Fibroblast of peridontal ligament (primary cell): Measurements from ENCODE around the gene MYL7.

Experiments
- DNase-seq: peaks from one replicate; pipeline ENCODE4 v3.0.0-alpha.2; 2010; ENCODE audit errors: extremely low read depth

MYL7 gene

GRCh38 chr7:44150466-44150832 lies 9.3 kb upstream of the MYL7 start:
- DNase-seq: no peak

DNA sequence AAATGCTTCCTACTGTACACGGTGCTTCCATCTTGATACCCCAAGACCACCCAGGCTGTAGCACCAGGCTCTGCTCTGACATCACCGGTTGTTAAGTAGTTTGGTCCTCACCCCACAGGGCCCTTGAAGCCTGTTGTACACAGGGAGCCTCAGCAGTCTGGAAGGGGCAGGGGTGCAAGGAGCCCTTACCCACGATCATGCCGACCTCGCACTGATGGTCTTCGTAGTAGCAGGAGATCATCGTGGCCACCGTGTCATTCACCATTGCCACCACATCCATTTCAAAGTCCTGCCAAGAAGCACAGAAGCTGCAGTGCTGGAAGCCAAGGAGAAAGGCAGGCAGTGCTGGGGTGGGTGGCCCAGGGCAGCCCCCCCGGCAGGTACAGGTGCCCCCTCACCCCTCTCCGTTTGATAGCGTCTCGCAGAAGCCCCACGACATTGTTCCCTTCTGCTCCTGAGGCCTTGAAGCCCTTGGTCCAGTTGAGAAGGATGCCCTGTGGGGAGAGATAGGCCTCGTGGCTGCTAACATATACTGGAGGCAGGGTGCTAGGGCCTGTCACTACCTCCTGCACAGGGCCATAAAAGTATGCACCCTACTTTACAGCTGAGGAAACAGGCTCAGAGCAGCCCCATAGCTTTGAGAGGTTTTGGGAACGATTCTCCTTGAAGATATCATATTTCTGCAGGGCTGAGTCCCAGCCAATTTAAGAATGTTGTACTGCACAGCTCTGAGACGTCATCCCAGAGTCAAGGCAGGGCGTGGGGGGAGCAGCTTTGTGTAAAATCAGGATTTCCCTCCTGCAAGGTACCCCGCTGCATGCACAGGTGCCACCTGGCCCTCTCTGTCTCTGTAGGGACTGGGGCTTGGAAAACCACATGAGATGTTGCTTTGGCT lies 8.7 kb upstream of the MYL7 start:
- DNase-seq: peak; percentile 63

- no peak for DNase-seq
These were observed 7.9 kb upstream of the MYL7 start for GRCh38 chr7:44148961-44149536.

- no peak for DNase-seq
These were observed 7.0 kb upstream of the MYL7 start for GRCh38 chr7:44148166-44148565.

GRCh38 chr7:44147026-44147991 lies 6.2 kb upstream of the MYL7 start:
- DNase-seq: no peak

GRCh38 chr7:44145969-44146911 lies 5.1 kb upstream of the MYL7 start:
- DNase-seq: peak; percentile 9

DNA sequence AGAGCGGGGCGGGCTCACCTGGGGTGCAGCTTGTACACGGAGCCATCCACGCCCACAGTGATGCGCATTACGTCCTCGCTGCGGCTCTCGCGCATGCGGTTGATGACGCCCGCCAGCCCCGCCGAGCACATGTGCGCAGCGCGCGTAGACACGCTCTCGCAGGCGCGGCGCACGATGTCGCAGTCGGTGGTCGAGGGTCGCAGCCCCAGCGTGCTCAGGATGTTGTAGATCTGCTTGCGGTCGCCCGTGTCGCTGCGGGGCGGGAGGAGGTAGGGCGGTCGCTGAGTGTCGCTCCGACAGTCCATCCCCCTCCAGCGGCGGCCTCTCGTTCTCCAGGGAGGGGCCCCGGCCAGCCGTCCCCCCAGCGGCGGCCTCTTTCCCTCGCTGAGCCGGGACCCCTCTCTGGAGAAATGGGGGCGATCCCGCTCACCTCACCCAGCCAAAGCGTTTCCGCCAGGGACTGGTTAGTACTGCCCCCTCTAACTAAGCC lies 4.4 kb upstream of the MYL7 start:
- DNase-seq: no peak

DNA sequence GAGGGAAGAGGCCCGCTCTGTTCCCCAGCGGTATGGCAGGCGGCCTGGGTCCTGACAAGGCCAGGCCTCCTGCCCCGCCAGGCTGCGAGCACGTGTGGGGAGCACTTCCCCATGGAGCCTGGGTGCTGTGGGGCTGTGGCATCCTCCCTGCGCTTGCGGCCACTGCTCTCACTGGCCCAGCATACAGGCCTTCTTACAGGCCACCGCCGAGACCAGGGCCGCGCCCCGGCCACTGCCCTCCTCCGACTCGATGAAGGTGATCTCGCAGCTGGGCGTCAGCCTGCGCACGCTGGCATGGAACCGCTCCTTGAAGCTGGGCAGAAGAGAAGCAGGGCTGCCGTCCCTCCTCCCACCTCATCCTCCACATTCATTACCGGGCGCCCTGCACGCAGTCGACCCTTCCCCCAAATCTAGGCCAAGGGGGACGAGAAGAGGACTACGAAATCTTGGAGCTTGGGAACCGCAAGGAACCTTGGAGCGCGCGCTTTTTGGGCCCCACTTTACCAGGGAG lies 3.9 kb upstream of the MYL7 start:
- DNase-seq: no peak

GRCh38 chr7:44144426-44144967 lies 3.4 kb upstream of the MYL7 start:
- no peak for DNase-seq

GRCh38 chr7:44143646-44144250 lies 2.6 kb upstream of the MYL7 start:
- peak; percentile 11 for DNase-seq

- no peak for DNase-seq
These were observed 896 bp upstream of the MYL7 start for GRCh38 chr7:44142028-44142427.

GRCh38 chr7:44140341-44140740 lies 791 bp downstream of the MYL7 start:
- no peak for DNase-seq

DNA sequence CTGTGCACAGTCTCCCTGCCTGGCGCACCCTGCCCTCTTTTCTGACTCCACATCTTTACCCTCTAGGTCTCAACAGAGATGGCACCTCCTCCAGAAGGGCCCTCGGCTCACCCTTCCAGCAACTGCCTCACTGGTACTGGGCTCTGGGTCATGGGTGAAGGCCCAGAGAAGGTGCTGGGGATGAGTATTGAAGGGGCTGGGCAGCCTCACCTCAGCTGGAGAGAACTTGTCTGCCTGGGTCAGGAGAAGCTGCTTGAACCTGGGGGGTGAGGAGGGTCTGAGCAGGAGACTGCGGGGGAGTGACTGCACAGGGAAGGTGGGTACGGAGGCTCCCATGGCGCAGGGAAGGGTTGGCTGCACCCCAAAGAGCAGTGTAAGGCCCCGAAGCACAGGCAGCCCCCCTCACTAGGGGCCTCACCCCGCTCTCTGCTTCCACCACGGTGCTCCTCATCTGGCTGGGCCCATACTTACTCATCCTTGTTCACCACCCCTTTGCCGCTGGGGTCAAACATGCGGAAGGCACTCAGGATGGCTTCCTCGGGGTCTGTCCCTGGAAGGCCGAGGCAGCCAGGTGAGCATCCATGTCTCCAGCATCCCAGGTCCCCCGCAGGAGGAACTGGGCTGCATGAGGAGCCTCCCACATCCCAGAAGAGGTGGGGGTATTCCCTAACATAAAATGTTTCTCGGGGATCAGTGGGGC lies 1.7 kb downstream of the MYL7 start:
- no peak for DNase-seq

- no peak for DNase-seq
These were observed 2.4 kb downstream of the MYL7 start for GRCh38 chr7:44138698-44139097.

- no peak for DNase-seq
These were observed 4.4 kb downstream of the MYL7 start for GRCh38 chr7:44136731-44137130.

DNA sequence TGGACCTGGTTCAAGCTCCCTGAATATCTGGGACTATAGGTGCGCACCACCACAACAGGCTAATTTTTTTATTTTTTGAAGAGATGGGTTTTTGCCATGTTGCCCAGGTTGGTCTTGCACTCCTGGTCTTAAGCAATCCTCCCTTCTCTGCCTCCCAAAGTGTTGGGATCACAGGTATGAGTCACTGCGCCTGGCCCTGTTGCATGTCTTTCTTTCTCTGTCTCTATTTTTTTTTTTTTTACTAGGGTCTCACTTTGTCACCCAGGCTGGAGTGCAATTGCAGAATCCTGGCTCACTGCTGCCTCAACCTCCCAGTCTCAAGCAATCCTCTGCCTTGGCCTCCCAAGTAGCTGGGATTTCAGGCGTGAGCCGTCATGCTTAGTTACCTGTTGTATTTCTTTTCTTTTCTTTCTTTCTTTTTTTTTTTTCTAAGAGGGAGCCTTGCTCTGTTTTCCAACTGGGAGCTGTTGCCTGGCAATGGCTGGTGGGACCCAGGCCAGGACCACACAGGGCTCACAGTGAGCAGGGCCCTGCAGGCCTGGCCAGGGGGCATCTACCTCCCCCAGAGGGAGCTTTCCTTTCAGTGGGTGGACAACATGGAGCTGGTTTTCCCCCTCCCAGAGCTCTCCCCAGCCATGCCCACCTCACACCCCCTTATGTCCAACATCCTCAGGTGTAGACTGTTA lies 6.0 kb downstream of the MYL7 start:
- no peak for DNase-seq

DNA sequence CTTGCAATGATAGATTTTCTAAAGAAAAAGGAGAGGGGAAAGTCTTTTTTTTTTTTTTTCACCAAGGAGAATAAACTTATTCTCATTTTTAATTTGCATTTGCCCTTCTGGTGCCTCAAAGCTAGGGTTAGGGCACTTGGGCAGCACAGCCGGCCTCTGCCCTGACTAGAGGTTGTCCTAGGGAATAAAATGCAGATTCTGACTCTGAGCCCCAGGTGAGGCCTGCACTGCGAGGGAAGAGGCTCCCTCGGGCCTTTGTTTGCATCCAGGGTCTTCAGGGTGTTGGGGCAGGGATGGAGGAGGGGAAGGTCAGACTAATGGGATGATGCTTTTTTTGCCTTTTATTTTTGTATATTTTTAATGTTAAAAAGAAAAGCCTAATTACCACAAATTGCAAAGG lies 7.8 kb downstream of the MYL7 start:
- no peak for DNase-seq

- DNase-seq: no peak
These were observed 9.1 kb downstream of the MYL7 start for GRCh38 chr7:44132039-44132438.
